ENCODE results near the gene CACNA1F.

GRCh38 chrX:49188468-49189076 is 44.6 kb downstream of the CACNA1F start:
- TF ChIP-seq POLR2A (IDR thresholded peaks at IDR 0.05; ENCODE audit: low read depth, low read length) (no peak), TAF1 (IDR thresholded peaks at IDR 0.05; ENCODE audit: low read depth, low read length) (no peak), PAX5 (IDR thresholded peaks at IDR 0.05; ENCODE audit: insufficient read depth, low read length, severe bottlenecking) (no peak)

Data from GM12891 (cell line).